ENCODE results near the gene CEP85L. TPM values are rescaled to one million over a fixed set of nuclear protein-coding genes. Genes with fewer than 3 reads are reported as not detected.

The CEP85L gene
- total RNA-seq, 1 experiment from 2014 or later = 5.8 TPM

DNA sequence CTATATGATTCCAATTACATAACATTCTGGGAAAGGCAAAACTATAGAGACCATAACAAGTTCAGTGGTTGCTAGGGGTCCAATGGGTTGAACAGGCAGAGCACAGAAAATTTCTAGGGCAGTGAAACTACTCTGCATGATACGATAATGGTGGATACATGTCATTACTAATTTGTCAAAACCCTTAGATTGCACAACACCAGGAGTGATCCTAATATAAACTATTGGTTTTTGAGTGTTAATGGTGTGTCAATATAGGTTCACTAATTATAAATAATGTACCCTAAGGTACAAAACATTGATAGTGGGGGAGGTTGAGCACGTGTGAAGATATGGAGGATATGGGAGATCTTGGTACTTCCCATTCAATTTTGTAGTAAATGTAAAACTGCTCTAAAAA, 145.7 kb downstream of the CEP85L start:
- no peak for DNase-seq
- no TSS peak for BruUV-seq (replicated peaks)
- TF ChIP-seq, protein P1, sequence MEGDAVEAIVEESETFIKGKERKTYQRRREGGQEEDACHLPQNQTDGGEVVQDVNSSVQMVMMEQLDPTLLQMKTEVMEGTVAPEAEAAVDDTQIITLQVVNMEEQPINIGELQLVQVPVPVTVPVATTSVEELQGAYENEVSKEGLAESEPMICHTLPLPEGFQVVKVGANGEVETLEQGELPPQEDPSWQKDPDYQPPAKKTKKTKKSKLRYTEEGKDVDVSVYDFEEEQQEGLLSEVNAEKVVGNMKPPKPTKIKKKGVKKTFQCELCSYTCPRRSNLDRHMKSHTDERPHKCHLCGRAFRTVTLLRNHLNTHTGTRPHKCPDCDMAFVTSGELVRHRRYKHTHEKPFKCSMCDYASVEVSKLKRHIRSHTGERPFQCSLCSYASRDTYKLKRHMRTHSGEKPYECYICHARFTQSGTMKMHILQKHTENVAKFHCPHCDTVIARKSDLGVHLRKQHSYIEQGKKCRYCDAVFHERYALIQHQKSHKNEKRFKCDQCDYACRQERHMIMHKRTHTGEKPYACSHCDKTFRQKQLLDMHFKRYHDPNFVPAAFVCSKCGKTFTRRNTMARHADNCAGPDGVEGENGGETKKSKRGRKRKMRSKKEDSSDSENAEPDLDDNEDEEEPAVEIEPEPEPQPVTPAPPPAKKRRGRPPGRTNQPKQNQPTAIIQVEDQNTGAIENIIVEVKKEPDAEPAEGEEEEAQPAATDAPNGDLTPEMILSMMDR (IDR thresholded peaks at IDR 0.05; ENCODE audit: unreplicated experiment) = no peak
- no peaks in the 10 kb centered on the region for H3K36me3 Mint-ChIP-seq (ENCODE audit: insufficient read depth, unreplicated experiment)
- intact Hi-C loops (cut with micrococcal nuclease; ENCODE audit: unreplicated experiment) = no loop called here
- no peaks in the 10 kb centered on the region for H3K4me1 Mint-ChIP-seq (ENCODE audit: low read depth, unreplicated experiment)
- H3K27me3 Mint-ChIP-seq (ENCODE audit: unreplicated experiment) = no peaks in the 10 kb centered on the region
- no peak overlapping the region for H3K27ac Mint-ChIP-seq (ENCODE audit: unreplicated experiment)
- CTCF ChIA-PET = no interaction called here
- peaks cover 6% of the 10 kb centered on the region for H3K9me3 Mint-ChIP-seq (ENCODE audit: low read depth, unreplicated experiment)
- H3K4me3 Mint-ChIP-seq (ENCODE audit: low read depth, unreplicated experiment) = no peak overlapping the region

DNA sequence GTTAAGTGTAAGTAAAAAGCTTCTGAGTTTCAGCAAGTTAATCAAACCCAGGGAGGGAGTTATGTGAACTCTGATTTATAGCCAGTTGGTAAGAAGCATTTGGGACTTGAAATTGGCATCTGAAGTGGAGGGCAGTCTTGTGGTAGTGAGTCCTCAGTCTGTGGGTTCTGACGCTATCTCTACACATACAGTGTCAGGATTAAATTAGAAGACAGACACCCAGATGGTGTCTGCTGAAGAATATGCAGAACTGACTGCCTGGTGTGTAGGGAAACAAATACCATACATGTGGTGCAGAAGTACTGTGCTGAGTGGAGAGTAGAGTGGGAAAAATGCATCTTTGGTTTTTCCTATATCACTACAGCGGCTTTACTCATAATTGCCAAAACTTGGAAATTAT, 146.8 kb downstream of the CEP85L start:
- CTCF ChIA-PET = no interaction called here
- H3K9me3 Mint-ChIP-seq (ENCODE audit: low read depth, unreplicated experiment) = peaks cover 9% of the 10 kb centered on the region
- BruUV-seq (replicated peaks) = no TSS peak
- intact Hi-C loops (cut with micrococcal nuclease; ENCODE audit: unreplicated experiment) = no loop called here
- H3K4me1 Mint-ChIP-seq (ENCODE audit: low read depth, unreplicated experiment) = no peaks in the 10 kb centered on the region
- no peak for DNase-seq
- H3K27ac Mint-ChIP-seq (ENCODE audit: unreplicated experiment) = no peak overlapping the region
- H3K36me3 Mint-ChIP-seq (ENCODE audit: insufficient read depth, unreplicated experiment) = no peaks in the 10 kb centered on the region
- no peaks in the 10 kb centered on the region for H3K27me3 Mint-ChIP-seq (ENCODE audit: unreplicated experiment)
- TF ChIP-seq, protein P1 (IDR thresholded peaks at IDR 0.05; ENCODE audit: unreplicated experiment) = no peak
- H3K4me3 Mint-ChIP-seq (ENCODE audit: low read depth, unreplicated experiment) = no peak overlapping the region

DNA sequence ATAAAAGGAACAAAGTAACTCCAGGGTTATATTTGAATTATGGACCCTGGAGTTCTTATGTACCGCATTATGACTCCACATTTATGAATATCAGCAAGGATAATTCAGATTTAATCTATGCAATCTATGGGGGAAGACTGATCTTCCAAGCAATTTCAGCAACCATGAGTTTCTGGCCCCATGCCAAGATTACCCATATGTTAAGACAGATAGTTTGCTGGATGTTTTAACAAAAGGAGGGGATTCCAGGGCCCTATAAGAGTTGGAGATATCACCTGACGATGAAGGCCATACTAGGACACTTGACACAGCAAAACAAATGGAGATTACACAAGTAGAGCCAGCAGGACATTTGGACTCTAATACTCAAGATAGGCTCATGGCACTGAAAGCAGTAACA, 149.2 kb downstream of the CEP85L start:
- intact Hi-C loops (cut with micrococcal nuclease; ENCODE audit: unreplicated experiment) = no loop called here
- no peaks in the 10 kb centered on the region for H3K4me1 Mint-ChIP-seq (ENCODE audit: low read depth, unreplicated experiment)

DNA sequence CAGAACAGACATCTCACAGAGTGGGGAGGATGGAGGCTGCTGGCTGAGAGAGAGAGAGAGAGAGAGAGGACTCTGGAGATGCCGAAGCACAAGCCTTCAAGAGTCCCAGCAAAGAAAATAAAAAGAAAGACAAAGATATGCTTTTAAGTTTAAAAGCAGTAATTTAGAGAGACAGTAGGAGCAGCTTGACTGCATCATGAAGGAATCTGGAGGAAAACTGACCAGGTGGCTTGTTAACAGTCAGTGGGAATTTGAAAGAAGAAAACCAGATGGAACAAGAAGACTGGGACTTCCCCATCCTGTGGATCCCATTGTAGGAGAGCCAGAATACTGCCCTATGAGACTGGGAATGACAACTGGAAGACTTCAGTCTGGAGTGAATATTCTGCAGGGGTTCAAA, 149.6 kb downstream of the CEP85L start:
- intact Hi-C loops (cut with micrococcal nuclease; ENCODE audit: unreplicated experiment) = no loop called here
- DNase-seq = no peak
- CTCF ChIA-PET = no interaction called here
- BruUV-seq (replicated peaks) = no TSS peak
- H3K9me3 Mint-ChIP-seq (ENCODE audit: low read depth, unreplicated experiment) = peaks cover 9% of the 10 kb centered on the region
- TF ChIP-seq, protein P1 (IDR thresholded peaks at IDR 0.05; ENCODE audit: unreplicated experiment) = no peak
- H3K4me3 Mint-ChIP-seq (ENCODE audit: low read depth, unreplicated experiment) = no peak overlapping the region
- no peaks in the 10 kb centered on the region for H3K27me3 Mint-ChIP-seq (ENCODE audit: unreplicated experiment)
- H3K27ac Mint-ChIP-seq (ENCODE audit: unreplicated experiment) = no peak overlapping the region
- no peaks in the 10 kb centered on the region for H3K4me1 Mint-ChIP-seq (ENCODE audit: low read depth, unreplicated experiment)
- no peaks in the 10 kb centered on the region for H3K36me3 Mint-ChIP-seq (ENCODE audit: insufficient read depth, unreplicated experiment)

More for the DNA sequence above, 149.2 kb downstream of the CEP85L start:
- Mint-ChIP-seq H3K9me3 (ENCODE audit: low read depth, unreplicated experiment) (peaks cover 9% of the 10 kb centered on the region), H3K36me3 (ENCODE audit: insufficient read depth, unreplicated experiment) (no peaks in the 10 kb centered on the region), H3K4me3 (ENCODE audit: low read depth, unreplicated experiment) (no peak overlapping the region), H3K27me3 (ENCODE audit: unreplicated experiment) (no peaks in the 10 kb centered on the region), H3K27ac (ENCODE audit: unreplicated experiment) (no peak overlapping the region)
- DNase-seq = no peak
- TF ChIP-seq, protein P1 (IDR thresholded peaks at IDR 0.05; ENCODE audit: unreplicated experiment) = no peak
- no TSS peak for BruUV-seq (replicated peaks)
- CTCF ChIA-PET = no interaction called here

Measured in Calu3 (cell line).